Pancreas (tissue), 10 donors: ENCODE measurements around the gene MYO15B. TPM values are rescaled to one million over a fixed set of nuclear protein-coding genes. Genes with fewer than 3 reads are reported as not detected.
A peak's percentile ranks its signal among the peaks of the same experiment; 100 is the strongest.
"Not testable (repeated sequence)": the region's sequence is repeated elsewhere in the genome, so short reads cannot be mapped to it uniquely, and the experiment has no call there.

Source experiments
- ATAC-seq, 4 donors: fragments of 200-7000 bp; cut with Tn5 transposase; one replicate each; pipeline versions ENCODE4 v1.8.0 to v1.9.1; 2020; ENCODE audit warnings: mild to moderate bottlenecking in 4 of 4, moderate library complexity in 4 of 4
- DNase-seq, 6 donors: peaks; one replicate each; pipeline ENCODE4 v3.0.0-alpha.2; 2020
- FAIRE-seq: peaks from 2 replicates; lab custom pipeline; 2012; peaks lifted over from hg19 to GRCh38; lab: Jason Lieb, UNC
- H3K27ac ChIP-seq, 4 donors: fragments of 200-600 bp; sonication (generic); 1 replicate in 3 of 4; 2 replicates in 1 of 4; pipeline versions ENCODE4 v1.5.0 to v1.8.0; 2020
- H3K27me3 ChIP-seq, 4 donors: fragments of 200-600 bp; one replicate each; pipeline ENCODE4 v1.8.0; 2021
- H3K36me3 ChIP-seq, 3 donors: fragments of 200-600 bp; sonication (generic) in 1 of 3; one replicate each; pipeline versions ENCODE4 v1.5.0 to v1.8.0; 2020 to 2021
- H3K4me1 ChIP-seq, 3 donors: fragments of 200-600 bp; one replicate each; pipeline ENCODE4 v1.8.0; 2021
- H3K4me3 ChIP-seq, 4 donors: fragments of 200-600 bp; sonication (generic) in 2 of 4; one replicate each; pipeline versions ENCODE4 v1.5.0 to v1.8.0; 2020 to 2021
- H3K9me3 ChIP-seq, 4 donors: fragments of 200-600 bp; one replicate each; pipeline ENCODE4 v1.8.0; 2021
- CTCF ChIP-seq, 4 donors: fragments of 200-600 bp; sonication (generic) in 3 of 4; IDR thresholded peaks; one replicate each; pipeline versions ENCODE4 v1.5.0 to v1.8.0; 2021; ENCODE audit warnings: antibody characterized with exemption in 4 of 4
- WGBS, 2 donors: extraction: QIAGEN DNeasy Blood & Tissue Kit; methylation state at CpG; one replicate each; pipeline ENCODE4 v1.1.7; 2013; 5-methylcytosine and 5-hydroxymethylcytosine counted together
- intact Hi-C, 3 donors: fragments of 100-400 bp; cut with DNase I; formaldehyde crosslinking; loops; one replicate each; pipeline versions ENCODE4 v1.11.1 to v1.14.2; 2022
- polyA plus RNA-seq, 2 donors: library from polyadenylated mRNA; stranded (reverse); fragments of 200-250 nt; gene quantifications; one replicate each; pipeline ENCODE4 v1.2.3, GENCODE V29; 2013
- total RNA-seq, 6 donors: library from RNA; stranded (reverse); fragmentation: NEBNext Ultra II Directional in 4 of 6; extraction: Animal tissue kit (Norgen Biotek cat#: 25700) in 4 of 6; gene quantifications; one replicate each; pipeline versions ENCODE4 v1.2.1 to v1.2.4, GENCODE V29; 2021 to 2023
- donor health status: healthy with polysubstance abuse.
- donor health status: DM: no; HTN: no; CAD: no; lungs with moderate emphysema.
- donor health status: DM: no; HTN: no; CAD: no.
- donor health status: control.
- donor health status: control.
- donor health status: Bipolar disorder and iron deficiency.
- donor health status: DM: yes; HTN: yes; CAD: no.
- donor health status: DM: no; HTN: no; CAD: no.
- donor health status: DM: no; HTN: no; CAD: no.
- donor health status: DM: yes; HTN: yes; CAD: no.

Gene MYO15B
- total and polyA plus RNA-seq, 8 donors = 25.9 to 325 (median 47.1) TPM

DNA sequence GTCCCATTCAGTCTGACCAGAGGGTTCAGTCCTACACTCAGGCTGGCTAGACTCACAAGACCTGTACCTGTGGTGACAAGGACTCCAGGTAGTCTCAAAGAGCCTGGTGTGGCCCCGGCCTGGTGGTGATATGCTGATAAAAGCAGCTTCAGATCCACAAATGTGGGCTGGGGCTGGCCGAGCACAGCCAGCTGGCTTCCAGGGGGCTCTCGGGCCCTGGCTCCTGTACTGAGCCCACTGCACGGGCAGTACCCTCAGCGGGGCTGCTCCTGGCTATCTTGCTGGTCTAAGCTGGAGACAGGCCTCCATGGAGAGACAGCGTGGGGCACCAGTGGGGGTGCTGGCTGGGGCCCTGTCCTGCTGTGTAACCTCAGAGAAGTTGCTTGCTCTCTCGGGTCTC, 50.0 kb downstream of the MYO15B start:
- no peaks in the 10 kb centered on the region for H3K27me3 ChIP-seq
- no peak for TF ChIP-seq CTCF (IDR thresholded peaks at IDR 0.05)
- WGBS, 2 donors = 90 to 93% methylated on average over 7 of the region's 7 CpGs
- H3K36me3 ChIP-seq = no peaks in the 10 kb centered on the region
- H3K4me3 ChIP-seq = no peak overlapping the region
- ATAC-seq (no peak), FAIRE-seq (no peak), DNase-seq (peak in 2 of 6 donors; percentile 50 to 52)
- H3K4me1 ChIP-seq = peaks cover 13 to 14% (median 14%) of the 10 kb centered on the region in 3 donors
- intact Hi-C loops = no loop called here
- no peaks in the 10 kb centered on the region for H3K9me3 ChIP-seq
- H3K27ac ChIP-seq = no peak overlapping the region

DNA sequence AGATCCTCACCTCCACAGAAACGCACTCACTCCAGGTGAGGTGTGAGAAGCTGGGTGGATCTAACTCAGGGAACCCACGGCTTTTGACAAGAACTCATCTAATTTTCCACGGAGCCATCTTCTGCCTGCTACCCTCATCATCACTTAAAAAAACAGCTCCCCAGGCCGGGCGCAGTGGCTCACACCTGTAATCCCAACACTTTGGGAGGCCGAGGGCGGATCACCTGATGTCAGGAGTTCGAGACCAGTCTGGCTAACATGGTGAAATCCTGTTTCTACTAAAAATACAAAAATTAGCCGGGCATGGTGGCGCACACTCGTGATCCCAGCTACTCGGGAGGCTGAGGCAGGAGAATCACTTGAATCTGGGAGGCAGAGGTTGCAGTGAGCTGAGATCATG, 50.4 kb downstream of the MYO15B start:
- H3K4me3 ChIP-seq, intact Hi-C loops, H3K9me3 ChIP-seq, H3K27ac ChIP-seq, DNase-seq, H3K36me3 ChIP-seq, FAIRE-seq, H3K27me3 ChIP-seq, ATAC-seq: not testable (repeated sequence)
- WGBS, 2 donors = 90 to 92% methylated on average over 12 of the region's 12 CpGs
- H3K4me1 ChIP-seq = peaks cover 13 to 14% (median 14%) of the 10 kb centered on the region in 3 donors

DNA sequence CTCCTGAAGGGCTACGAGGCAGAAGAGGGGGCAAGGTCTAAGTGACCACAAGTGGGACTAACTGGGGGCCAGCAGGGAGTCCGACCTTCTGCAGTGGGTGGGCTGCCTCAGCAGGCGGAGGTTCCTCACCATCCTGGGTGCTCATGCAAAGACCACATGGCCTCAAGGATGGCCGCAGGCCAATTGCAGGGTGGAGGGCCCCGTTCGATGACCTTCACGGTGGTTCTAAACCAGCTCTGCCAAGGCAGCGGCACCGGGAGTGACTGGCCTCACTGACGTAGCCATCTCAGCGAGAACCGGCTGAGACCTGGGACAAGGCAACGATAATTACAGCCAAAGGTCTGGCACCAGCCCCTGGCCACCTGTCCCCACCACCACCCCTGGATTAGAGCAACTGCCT, 51.3 kb downstream of the MYO15B start:
- WGBS, 2 donors = 84 to 88% methylated on average over 13 of the region's 13 CpGs
- intact Hi-C loops = no loop called here
- DNase-seq (peak in 3 of 6 donors; percentile 33 to 74 (median 51)), FAIRE-seq (no peak), ATAC-seq (no peak)
- no peak for TF ChIP-seq CTCF (IDR thresholded peaks at IDR 0.05)
- Histone ChIP-seq H3K4me1 (peaks cover 5 to 10% (median 5%) of the 10 kb centered on the region in 3 donors), H3K27ac (no peak overlapping the region), H3K27me3 (no peaks in the 10 kb centered on the region), H3K9me3 (no peaks in the 10 kb centered on the region), H3K4me3 (no peak overlapping the region), H3K36me3 (no peaks in the 10 kb centered on the region)

- no peaks in the 10 kb centered on the region for H3K9me3 ChIP-seq
- peak overlapping the region in 1 of 4 donors; percentile 66 for H3K27ac ChIP-seq
- FAIRE-seq (no peak), DNase-seq (peak in 1 of 6 donors; percentile 13), ATAC-seq (no peak)
- no peak overlapping the region for H3K4me3 ChIP-seq
- intact Hi-C loops = no loop called here
- TF ChIP-seq CTCF (IDR thresholded peaks at IDR 0.05) = no peak
- WGBS, 2 donors = 84 to 96% methylated on average over 3 of the region's 3 CpGs
- peaks cover under 1 to 6% (median under 1%) of the 10 kb centered on the region in 3 donors for H3K4me1 ChIP-seq
- H3K27me3 ChIP-seq = no peaks in the 10 kb centered on the region
- H3K36me3 ChIP-seq = no peaks in the 10 kb centered on the region
These were observed 51.7 kb downstream of the MYO15B start for GRCh38 chr17:75639327-75639726.

DNA sequence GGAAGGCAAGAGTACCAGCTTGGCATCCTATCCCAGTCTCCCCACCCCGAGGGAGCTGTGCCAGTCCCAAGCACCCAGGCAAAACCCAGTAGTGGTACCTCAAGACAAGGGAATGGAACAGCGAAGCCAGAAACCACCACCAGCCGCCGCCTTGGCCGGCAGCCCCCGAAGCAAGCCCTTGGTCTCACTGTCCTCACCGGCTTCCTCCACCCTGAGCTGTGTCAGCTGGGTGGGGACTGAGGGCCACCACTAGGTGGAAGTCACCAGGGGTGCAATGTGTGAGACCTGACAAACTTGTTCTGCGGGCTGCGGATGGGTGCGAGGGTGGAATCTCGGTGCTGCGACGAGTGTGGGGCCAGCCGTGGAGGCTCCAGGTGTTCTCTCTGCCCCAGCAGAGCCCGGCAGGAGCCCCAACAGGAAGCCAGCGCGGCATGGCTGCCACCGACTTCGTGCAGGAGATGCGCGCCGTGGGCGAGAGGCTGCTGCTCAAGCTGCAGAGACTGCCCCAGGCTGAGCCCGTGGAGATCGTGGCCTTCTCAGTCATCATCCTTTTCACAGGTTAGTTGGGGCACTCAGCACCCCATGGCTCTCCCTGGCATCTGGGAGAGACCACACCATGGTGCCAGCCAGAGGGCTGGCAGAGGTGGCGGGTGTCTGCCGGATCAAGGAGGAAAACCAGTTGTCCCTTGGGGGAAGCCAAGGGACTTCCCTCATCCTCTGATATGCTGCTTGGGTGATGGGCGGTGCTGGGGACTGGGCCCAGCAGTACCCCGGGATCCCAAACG, 52.4 kb downstream of the MYO15B start:
- FAIRE-seq (no peak), ATAC-seq (peak in 3 of 4 donors; percentile 31 to 66 (median 45)), DNase-seq (peak in 5 of 6 donors; percentile 27 to 69 (median 57))
- peaks cover 0 to 3% (median 2%) of the 10 kb centered on the region in 3 donors for H3K4me1 ChIP-seq
- WGBS, 2 donors = 77 to 78% methylated on average over 26 to 30 of the region's 30 CpGs
- no peaks in the 10 kb centered on the region for H3K9me3 ChIP-seq
- intact Hi-C loops = no loop called here
- no peak overlapping the region for H3K4me3 ChIP-seq
- H3K36me3 ChIP-seq = no peaks in the 10 kb centered on the region
- no peak for TF ChIP-seq CTCF (IDR thresholded peaks at IDR 0.05)
- H3K27ac ChIP-seq = peak overlapping the region in 1 of 4 donors; percentile 66
- no peaks in the 10 kb centered on the region for H3K27me3 ChIP-seq
